HFF-Myc (cell line): ENCODE results near the gene C2orf49.
A peak's percentile ranks its signal among the peaks of the same experiment; 100 is the strongest.

Experiments
- DNase-seq: peaks from one replicate; pipeline ENCODE4 v3.0.0-alpha.2; 2011; ENCODE audit warnings: low read depth; ENCODE audit errors: extremely low read depth
- H3K4me3 ChIP-seq: replicated peaks from 2 replicates; pipeline ENCODE4 v1.5.1; 2011; ENCODE audit warnings: low read depth, mild to moderate bottlenecking, control low read depth, low read length
- CTCF ChIP-seq: IDR thresholded peaks from 2 replicates; pipeline ENCODE4 v1.5.1; 2012; ENCODE audit warnings: mild to moderate bottlenecking, low read depth, low read length, control low read depth; ENCODE audit errors: missing control alignments

The C2orf49 gene

GRCh38 chr2:105327690-105328089 is 9.7 kb upstream of the C2orf49 start:
- no peak for DNase-seq
- H3K4me3 ChIP-seq = peak overlapping the region; percentile 72; the same call in 1 of the 2 replicates
- TF ChIP-seq CTCF = no peak

GRCh38 chr2:105328281-105329196 is 8.8 kb upstream of the C2orf49 start:
- no peak for DNase-seq

GRCh38 chr2:105329197-105329554 is 8.2 kb upstream of the C2orf49 start:
- no peak for DNase-seq
- peak overlapping the region; percentile 72 for H3K4me3 ChIP-seq
- TF ChIP-seq CTCF = no peak

More at GRCh38 chr2:105328281-105329196, 8.8 kb upstream of the C2orf49 start:
- H3K4me3 ChIP-seq = peak overlapping the region; percentile 72
- TF ChIP-seq CTCF = no peak

GRCh38 chr2:105329561-105330495 is 7.5 kb upstream of the C2orf49 start, which contains the start of gene TGFBRAP1:
Gene TGFBRAP1 (minus strand): TSS chr2:105329735. CDS start chr2:105308301, 21,434 bp downstream.
- no peak for TF ChIP-seq CTCF
- H3K4me3 ChIP-seq = peak within 1 kb of the TSS; percentile 72
- no peak for DNase-seq

- DNase-seq = no peak
- no peak overlapping the region for H3K4me3 ChIP-seq
- no peak for TF ChIP-seq CTCF
Observed at GRCh38 chr2:105330681-105331375, 6.5 kb upstream of the C2orf49 start.

- H3K4me3 ChIP-seq = no peak overlapping the region
- no peak for DNase-seq
- no peak for TF ChIP-seq CTCF
Observed at GRCh38 chr2:105334211-105334610, 3.1 kb upstream of the C2orf49 start.
